Measurements from ENCODE around the gene KCNJ12.

The KCNJ12 gene

GRCh38 chr17:21376081-21376758 is at the start of gene KCNJ12:
TSS of gene KCNJ12 (plus strand) at chr17:21376357. CDS start at chr17:21415343, 38,986 bp downstream.
- TF ChIP-seq, protein P1, sequence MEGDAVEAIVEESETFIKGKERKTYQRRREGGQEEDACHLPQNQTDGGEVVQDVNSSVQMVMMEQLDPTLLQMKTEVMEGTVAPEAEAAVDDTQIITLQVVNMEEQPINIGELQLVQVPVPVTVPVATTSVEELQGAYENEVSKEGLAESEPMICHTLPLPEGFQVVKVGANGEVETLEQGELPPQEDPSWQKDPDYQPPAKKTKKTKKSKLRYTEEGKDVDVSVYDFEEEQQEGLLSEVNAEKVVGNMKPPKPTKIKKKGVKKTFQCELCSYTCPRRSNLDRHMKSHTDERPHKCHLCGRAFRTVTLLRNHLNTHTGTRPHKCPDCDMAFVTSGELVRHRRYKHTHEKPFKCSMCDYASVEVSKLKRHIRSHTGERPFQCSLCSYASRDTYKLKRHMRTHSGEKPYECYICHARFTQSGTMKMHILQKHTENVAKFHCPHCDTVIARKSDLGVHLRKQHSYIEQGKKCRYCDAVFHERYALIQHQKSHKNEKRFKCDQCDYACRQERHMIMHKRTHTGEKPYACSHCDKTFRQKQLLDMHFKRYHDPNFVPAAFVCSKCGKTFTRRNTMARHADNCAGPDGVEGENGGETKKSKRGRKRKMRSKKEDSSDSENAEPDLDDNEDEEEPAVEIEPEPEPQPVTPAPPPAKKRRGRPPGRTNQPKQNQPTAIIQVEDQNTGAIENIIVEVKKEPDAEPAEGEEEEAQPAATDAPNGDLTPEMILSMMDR (IDR thresholded peaks at IDR 0.05): no peak

GRCh38 chr17:21330436-21331160 is 45.6 kb upstream of the KCNJ12 start:
- TF ChIP-seq, protein P1 (IDR thresholded peaks at IDR 0.05): no peak

DNA sequence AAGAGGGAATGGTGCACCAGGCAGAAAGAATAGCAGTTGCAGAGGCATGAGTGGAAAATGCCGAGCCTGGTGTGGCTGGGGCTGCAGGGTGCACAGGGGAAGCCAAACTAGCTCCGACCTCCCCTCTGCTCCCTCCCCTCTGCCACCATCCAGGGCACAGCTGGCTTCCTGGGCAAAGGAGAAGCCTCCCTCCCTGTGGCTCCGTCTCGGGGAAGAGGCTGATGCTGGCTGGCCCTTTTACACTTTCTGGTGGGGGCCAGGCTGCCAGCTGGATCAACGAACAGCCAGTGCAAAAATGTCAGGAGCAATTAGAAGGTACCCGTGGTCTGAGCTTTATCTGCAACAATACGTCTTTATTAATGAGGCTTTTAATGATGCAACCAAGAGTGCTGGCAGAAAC is 37.1 kb upstream of the KCNJ12 start:
- TF ChIP-seq, protein P1 (IDR thresholded peaks at IDR 0.05): no peak

DNA sequence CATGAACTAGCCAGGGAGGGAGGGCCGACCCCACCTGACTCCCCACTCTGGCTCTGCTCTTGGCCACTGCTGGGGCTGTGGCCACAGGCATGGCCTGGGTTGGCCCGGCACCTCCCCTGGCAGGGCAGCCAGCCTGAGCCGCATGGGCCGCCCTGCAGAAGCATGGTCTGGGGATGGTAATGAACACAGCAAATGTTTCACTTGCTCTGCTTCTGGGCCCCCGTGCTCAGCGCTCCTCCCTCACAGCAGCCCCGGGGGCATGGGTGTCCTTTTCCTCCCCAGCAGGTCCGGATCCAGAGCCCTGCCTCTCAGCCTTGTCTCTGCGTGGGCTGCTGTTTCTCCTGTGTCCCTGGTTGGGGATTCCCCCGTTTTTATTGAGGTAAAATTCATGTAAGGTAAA is 30.9 kb upstream of the KCNJ12 start:
- TF ChIP-seq, protein P1 (IDR thresholded peaks at IDR 0.05): no peak

DNA sequence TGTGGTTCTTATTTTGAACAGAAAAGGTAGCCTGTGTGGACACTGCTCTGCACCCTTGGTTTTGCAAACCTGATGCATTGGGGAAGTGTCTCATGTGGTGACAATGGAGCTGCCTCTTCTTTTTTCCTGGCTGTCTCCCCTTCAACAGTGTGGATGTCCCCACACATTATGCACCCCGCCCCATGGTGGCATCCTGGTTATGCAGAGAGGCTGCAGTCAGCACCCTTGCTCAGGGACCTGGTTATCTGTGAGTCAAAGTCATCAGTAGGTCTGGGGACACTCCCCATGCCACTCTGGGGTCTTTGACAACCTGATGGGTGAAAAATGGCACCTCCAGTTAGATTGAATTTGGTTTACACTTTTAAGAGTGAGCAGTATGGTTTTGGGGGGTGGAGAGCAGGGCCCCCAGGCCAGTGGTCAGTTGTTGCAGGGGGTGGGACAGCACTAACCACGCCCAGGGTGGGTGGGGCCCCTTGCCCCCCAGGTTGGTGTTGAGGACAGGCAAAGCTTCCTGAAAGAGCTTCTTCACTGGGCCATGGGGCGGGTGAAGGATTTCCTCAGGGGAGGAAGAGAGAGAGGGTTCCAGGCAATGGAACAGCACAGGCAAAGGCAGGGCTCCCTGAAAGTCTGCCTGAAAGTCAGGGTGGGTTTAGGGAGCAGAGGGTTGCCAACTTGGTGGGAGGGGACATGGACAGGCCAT is 24.6 kb upstream of the KCNJ12 start:
- TF ChIP-seq, protein P1 (IDR thresholded peaks at IDR 0.05): no peak

DNA sequence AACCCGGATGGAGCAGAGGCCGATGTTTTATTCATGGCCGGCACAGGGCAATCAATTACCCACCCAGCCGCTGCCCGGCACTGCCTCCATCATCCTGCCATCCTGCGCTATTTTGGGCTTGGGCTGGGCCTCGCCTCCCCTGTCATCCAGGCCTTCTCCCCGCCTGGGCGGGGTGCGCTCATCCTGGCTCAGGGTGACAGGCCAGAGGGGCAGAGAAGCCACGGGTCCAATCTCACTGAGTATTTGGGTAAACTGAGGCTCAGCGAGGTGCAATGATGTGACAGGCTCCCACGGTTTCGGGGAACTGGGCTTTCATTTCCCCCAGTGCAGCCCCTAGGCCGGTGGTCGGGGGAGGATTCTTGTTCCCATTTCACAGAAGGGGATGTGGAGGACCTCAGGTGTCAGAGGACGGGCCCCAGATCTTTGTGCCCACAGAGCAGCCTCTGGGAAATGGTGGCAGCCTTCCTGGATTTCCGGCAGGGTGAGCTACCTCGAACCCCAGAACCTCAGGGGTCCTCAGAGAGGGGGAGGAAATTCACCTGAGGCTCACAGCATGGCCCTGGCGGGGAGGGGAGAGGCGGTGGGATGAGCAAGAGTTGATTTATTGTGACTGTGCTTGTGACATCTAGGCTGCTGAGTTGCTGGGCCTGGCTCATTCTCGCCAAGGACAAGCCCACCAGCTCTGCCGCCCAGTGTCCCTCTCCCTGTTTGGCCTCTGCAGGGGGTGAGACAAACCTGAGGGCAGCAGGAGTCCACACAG is 23.8 kb upstream of the KCNJ12 start:
- TF ChIP-seq, protein P1 (IDR thresholded peaks at IDR 0.05): no peak

- TF ChIP-seq, protein P1 (IDR thresholded peaks at IDR 0.05): no peak
Measured at GRCh38 chr17:21352981-21353265, 23.2 kb upstream of the KCNJ12 start.
